HepG2 (cell line): ENCODE data around the gene NCOA3. TPM values are rescaled to one million over a fixed set of nuclear protein-coding genes. Genes with fewer than 3 reads are reported as not detected.

Experiments used
- FOXK1 ChIP-seq: sonication (generic); formaldehyde crosslinking; IDR thresholded peaks from 2 replicates; pipeline ENCODE4 v1.4.0; 2020; ENCODE audit warnings: low read depth, missing genetic modification reagents, borderline replicate concordance
- JARID2 ChIP-seq: sonication (generic); formaldehyde crosslinking; IDR thresholded peaks from 2 replicates; pipeline ENCODE4 v1.8.1; 2023; ENCODE audit warnings: missing genetic modification reagents, inconsistent platforms; ENCODE audit not compliant: insufficient replicate concordance
- MZF1 ChIP-seq: sonication (generic); formaldehyde crosslinking; IDR thresholded peaks from 2 replicates; pipeline ENCODE4 v1.8.1; 2023; ENCODE audit warnings: mild to moderate bottlenecking, missing genetic modification reagents, borderline replicate concordance
- NCOA1 ChIP-seq: sonication (generic); formaldehyde crosslinking; IDR thresholded peaks from 2 replicates; pipeline ENCODE4 v1.9.0; 2021; ENCODE audit warnings: missing genetic modification reagents
- NR2F2 ChIP-seq: IDR thresholded peaks from 2 replicates; pipeline ENCODE4 v1.6.1; 2012; ENCODE audit warnings: low read depth, inconsistent platforms, borderline replicate concordance
- TSC22D2 ChIP-seq: sonication (generic); formaldehyde crosslinking; IDR thresholded peaks from 2 replicates; pipeline ENCODE4 v1.5.1; 2020; ENCODE audit warnings: missing genetic modification reagents, mild to moderate bottlenecking, borderline replicate concordance
- ZNF34 ChIP-seq: sonication (generic); formaldehyde crosslinking; IDR thresholded peaks from 2 replicates; pipeline ENCODE4 v1.4.0; 2020; ENCODE audit warnings: mild to moderate bottlenecking, missing genetic modification reagents, borderline replicate concordance
- ZNF44 ChIP-seq: sonication (generic); formaldehyde crosslinking; IDR thresholded peaks from 2 replicates; pipeline ENCODE4 v1.5.1; 2020; ENCODE audit warnings: mild to moderate bottlenecking, missing genetic modification reagents
- polyA plus RNA-seq, 8 experiments: library from polyadenylated mRNA; depleted of rRNA in 3 of 8; stranded (reverse) in 7 of 8; unstranded in 1 of 8; fragments of >200 nt; fragmentation: Illumina TruSeq in 4 of 8; extraction: Trizol in 4 of 8; gene quantifications; 2 replicates each; pipeline versions ENCODE4 v1.2.1 to v1.2.3, GENCODE V29; 2011 to 2016; ENCODE audit warnings: low read depth in 4 of 8, missing spikeins in 1 of 8, mixed read lengths in 1 of 8; ENCODE audit not compliant: insufficient read depth in 1 of 8
- total RNA-seq, 5 experiments: library from RNA; depleted of rRNA; stranded (reverse); fragments of >200 nt; fragmentation: Illumina TruSeq; extraction: Trizol; gene quantifications; 2 replicates each; pipeline ENCODE4 v1.2.3, GENCODE V29; 2016; ENCODE audit warnings: low read depth in 1 of 5
- TF ChIP-seq, protein P1 (sequence below): IDR thresholded peaks from 2 replicates; pipeline ENCODE4 v1.6.1; 2016; ENCODE audit warnings: low read depth, borderline replicate concordance
- TF ChIP-seq, protein P2 (sequence below): sonication (generic); formaldehyde crosslinking; IDR thresholded peaks from 2 replicates; pipeline ENCODE4 v1.9.0; 2022; ENCODE audit warnings: missing genetic modification reagents, mild to moderate bottlenecking, borderline replicate concordance
- TF ChIP-seq, protein P3 (sequence below): sonication (generic); formaldehyde crosslinking; IDR thresholded peaks from 2 replicates; pipeline ENCODE4 v1.5.1; 2020; ENCODE audit warnings: missing genetic modification reagents, mild to moderate bottlenecking, borderline replicate concordance
- TF ChIP-seq, protein P4 (sequence below): sonication (generic); formaldehyde crosslinking; IDR thresholded peaks from 2 replicates; pipeline ENCODE4 v1.4.0; 2020; ENCODE audit warnings: missing genetic modification reagents
- TF ChIP-seq, protein P5 (sequence below): IDR thresholded peaks from 2 replicates; pipeline ENCODE4 v1.6.1; 2016
- TF ChIP-seq, protein P6 (sequence below): IDR thresholded peaks from 2 replicates; pipeline ENCODE4 v1.6.1; 2012; ENCODE audit warnings: low read depth, low read length, improper control_type of control experiment
- TF ChIP-seq, protein P7 (sequence below): sonication (generic); formaldehyde crosslinking; IDR thresholded peaks from 2 replicates; pipeline ENCODE4 v1.5.1; 2020; ENCODE audit warnings: mild to moderate bottlenecking, missing genetic modification reagents, moderate library complexity

Gene NCOA3
- total and polyA plus RNA-seq, 2 of the 13 experiments (the other 11 are each of a cell fraction or from before 2014, with no cell fraction given) = 35.0 to 56.8 TPM

DNA sequence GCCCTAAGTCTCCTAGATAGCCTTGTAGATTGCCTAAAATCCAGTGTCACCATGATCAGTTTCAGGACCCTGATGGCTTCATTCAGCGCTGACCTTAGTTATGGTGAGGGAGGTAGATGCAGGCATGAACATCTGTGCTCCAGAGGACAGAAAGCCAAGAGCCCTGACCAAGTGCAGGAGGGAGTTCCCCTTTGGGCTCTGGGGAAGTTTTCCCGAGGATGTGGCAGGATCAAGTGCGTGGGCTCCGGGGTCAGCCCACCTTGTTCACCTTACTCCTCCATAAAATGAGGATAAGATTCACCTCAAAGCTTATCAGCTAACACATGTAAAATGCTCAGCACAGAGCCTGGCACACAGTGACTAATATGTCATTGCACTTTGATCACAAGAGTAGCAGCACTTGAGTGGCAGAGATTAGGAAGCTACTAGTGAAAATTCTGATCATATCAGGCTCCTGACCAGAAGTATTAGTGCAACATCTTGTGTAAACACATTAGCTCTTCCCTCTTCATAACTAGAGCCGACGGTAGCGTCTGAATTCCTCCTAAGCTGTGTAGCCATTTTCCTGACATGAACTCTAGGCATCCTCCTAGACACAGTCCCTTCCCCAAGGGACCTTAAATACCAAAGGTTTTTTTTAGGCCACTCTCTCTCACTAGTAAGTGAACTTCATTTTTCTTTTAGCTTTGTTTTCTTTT, 158.4 kb downstream of the NCOA3 start (continued):
- TF ChIP-seq MZF1 (no peak), ZNF44 (CRISPR knock-in tag) (no peak), JARID2 (CRISPR knock-in tag) (no peak), TSC22D2 (CRISPR knock-in tag) (no peak), NCOA1 (CRISPR knock-in tag) (no peak), FOXK1 (CRISPR knock-in tag) (no peak), ZNF34 (CRISPR knock-in tag) (no peak), NR2F2 (no peak)
- TF ChIP-seq, protein P1, sequence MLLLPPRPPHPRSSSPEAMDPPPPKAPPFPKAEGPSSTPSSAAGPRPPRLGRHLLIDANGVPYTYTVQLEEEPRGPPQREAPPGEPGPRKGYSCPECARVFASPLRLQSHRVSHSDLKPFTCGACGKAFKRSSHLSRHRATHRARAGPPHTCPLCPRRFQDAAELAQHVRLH (CRISPR knock-in tag) = no peak
- TF ChIP-seq, protein P2, sequence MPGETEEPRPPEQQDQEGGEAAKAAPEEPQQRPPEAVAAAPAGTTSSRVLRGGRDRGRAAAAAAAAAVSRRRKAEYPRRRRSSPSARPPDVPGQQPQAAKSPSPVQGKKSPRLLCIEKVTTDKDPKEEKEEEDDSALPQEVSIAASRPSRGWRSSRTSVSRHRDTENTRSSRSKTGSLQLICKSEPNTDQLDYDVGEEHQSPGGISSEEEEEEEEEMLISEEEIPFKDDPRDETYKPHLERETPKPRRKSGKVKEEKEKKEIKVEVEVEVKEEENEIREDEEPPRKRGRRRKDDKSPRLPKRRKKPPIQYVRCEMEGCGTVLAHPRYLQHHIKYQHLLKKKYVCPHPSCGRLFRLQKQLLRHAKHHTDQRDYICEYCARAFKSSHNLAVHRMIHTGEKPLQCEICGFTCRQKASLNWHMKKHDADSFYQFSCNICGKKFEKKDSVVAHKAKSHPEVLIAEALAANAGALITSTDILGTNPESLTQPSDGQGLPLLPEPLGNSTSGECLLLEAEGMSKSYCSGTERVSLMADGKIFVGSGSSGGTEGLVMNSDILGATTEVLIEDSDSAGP (CRISPR knock-in tag) = no peak
- TF ChIP-seq, protein P3, sequence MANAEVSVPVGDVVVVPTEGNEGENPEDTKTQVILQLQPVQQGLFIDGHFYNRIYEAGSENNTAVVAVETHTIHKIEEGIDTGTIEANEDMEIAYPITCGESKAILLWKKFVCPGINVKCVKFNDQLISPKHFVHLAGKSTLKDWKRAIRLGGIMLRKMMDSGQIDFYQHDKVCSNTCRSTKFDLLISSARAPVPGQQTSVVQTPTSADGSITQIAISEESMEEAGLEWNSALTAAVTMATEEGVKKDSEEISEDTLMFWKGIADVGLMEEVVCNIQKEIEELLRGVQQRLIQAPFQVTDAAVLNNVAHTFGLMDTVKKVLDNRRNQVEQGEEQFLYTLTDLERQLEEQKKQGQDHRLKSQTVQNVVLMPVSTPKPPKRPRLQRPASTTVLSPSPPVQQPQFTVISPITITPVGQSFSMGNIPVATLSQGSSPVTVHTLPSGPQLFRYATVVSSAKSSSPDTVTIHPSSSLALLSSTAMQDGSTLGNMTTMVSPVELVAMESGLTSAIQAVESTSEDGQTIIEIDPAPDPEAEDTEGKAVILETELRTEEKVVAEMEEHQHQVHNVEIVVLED (CRISPR knock-in tag) = no peak
- TF ChIP-seq, protein P4, sequence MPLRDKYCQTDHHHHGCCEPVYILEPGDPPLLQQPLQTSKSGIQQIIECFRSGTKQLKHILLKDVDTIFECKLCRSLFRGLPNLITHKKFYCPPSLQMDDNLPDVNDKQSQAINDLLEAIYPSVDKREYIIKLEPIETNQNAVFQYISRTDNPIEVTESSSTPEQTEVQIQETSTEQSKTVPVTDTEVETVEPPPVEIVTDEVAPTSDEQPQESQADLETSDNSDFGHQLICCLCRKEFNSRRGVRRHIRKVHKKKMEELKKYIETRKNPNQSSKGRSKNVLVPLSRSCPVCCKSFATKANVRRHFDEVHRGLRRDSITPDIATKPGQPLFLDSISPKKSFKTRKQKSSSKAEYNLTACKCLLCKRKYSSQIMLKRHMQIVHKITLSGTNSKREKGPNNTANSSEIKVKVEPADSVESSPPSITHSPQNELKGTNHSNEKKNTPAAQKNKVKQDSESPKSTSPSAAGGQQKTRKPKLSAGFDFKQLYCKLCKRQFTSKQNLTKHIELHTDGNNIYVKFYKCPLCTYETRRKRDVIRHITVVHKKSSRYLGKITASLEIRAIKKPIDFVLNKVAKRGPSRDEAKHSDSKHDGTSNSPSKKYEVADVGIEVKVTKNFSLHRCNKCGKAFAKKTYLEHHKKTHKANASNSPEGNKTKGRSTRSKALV (CRISPR knock-in tag) = no peak
- TF ChIP-seq, protein P5, sequence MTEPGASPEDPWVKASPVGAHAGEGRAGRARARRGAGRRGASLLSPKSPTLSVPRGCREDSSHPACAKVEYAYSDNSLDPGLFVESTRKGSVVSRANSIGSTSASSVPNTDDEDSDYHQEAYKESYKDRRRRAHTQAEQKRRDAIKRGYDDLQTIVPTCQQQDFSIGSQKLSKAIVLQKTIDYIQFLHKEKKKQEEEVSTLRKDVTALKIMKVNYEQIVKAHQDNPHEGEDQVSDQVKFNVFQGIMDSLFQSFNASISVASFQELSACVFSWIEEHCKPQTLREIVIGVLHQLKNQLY (CRISPR knock-in tag) = no peak
- TF ChIP-seq, protein P6, sequence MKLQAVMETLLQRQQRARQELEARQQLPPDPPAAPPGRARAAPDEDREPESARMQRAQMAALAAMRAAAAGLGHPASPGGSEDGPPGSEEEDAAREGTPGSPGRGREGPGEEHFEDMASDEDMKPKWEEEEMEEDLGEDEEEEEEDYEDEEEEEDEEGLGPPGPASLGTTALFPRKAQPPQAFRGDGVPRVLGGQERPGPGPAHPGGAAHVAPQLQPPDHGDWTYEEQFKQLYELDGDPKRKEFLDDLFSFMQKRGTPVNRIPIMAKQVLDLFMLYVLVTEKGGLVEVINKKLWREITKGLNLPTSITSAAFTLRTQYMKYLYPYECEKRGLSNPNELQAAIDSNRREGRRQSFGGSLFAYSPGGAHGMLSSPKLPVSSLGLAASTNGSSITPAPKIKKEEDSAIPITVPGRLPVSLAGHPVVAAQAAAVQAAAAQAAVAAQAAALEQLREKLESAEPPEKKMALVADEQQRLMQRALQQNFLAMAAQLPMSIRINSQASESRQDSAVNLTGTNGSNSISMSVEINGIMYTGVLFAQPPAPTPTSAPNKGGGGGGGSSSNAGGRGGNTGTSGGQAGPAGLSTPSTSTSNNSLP = peak; percentile 88
- TF ChIP-seq, protein P7, sequence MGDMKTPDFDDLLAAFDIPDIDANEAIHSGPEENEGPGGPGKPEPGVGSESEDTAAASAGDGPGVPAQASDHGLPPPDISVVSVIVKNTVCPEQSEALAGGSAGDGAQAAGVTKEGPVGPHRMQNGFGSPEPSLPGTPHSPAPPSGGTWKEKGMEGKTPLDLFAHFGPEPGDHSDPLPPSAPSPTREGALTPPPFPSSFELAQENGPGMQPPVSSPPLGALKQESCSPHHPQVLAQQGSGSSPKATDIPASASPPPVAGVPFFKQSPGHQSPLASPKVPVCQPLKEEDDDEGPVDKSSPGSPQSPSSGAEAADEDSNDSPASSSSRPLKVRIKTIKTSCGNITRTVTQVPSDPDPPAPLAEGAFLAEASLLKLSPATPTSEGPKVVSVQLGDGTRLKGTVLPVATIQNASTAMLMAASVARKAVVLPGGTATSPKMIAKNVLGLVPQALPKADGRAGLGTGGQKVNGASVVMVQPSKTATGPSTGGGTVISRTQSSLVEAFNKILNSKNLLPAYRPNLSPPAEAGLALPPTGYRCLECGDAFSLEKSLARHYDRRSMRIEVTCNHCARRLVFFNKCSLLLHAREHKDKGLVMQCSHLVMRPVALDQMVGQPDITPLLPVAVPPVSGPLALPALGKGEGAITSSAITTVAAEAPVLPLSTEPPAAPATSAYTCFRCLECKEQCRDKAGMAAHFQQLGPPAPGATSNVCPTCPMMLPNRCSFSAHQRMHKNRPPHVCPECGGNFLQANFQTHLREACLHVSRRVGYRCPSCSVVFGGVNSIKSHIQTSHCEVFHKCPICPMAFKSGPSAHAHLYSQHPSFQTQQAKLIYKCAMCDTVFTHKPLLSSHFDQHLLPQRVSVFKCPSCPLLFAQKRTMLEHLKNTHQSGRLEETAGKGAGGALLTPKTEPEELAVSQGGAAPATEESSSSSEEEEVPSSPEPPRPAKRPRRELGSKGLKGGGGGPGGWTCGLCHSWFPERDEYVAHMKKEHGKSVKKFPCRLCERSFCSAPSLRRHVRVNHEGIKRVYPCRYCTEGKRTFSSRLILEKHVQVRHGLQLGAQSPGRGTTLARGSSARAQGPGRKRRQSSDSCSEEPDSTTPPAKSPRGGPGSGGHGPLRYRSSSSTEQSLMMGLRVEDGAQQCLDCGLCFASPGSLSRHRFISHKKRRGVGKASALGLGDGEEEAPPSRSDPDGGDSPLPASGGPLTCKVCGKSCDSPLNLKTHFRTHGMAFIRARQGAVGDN (CRISPR knock-in tag) = no peak
